GM12872 (cell line): ENCODE data around the gene IFITM5.
A peak's percentile ranks its signal among the peaks of the same experiment; 100 is the strongest.
"Not testable (repeated sequence)": the region's sequence is repeated elsewhere in the genome, so short reads cannot be mapped to it uniquely, and the experiment has no call there.

Experiments used
- CTCF ChIP-seq: IDR thresholded peaks from 3 replicates; pipeline ENCODE4 v1.5.1; 2011; ENCODE audit warnings: low read depth, mild to moderate bottlenecking, low read length, moderate library complexity; ENCODE audit not compliant: insufficient read depth

Gene IFITM5

GRCh38 chr11:313304-313786 is 14.0 kb upstream of the IFITM5 start:
- no peak for TF ChIP-seq CTCF

DNA sequence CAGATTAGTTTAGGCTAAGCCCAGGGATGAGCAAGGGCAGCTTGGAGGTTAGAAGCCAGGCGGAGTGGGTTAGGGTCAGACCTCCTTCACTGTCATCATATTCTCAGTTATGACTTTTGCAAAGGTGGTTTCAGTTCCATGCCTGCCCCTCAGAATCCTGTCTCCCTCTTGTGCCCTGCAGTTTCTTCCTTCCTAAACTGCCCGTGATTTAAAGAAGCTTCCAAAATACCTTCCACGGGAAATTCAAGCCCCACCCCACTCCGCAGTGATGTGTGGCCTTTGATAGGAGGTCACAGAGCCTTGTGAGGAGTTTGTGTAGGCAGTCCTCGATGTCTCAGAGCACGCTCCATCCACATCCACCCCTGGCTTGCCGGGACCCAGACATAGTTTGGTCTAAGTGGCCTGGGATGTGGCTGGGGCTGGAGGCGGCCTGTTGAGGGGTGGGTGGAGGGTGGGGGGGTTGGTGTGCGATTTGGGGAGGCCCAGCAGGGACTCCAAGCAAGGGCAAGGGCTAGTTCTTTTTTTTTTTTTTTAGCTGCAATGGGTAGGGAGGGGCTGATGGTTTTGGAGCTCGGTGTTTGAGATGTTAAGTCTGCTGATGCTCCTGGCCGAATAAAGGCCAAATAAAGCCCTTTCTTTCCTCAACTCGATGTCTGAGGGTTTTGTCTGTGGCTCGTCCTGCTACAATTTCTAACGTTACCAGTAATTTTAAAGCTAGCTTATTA is 12.9 kb upstream of the IFITM5 start:
- no peak for TF ChIP-seq CTCF

- TF ChIP-seq CTCF = not testable (repeated sequence)
Observed at GRCh38 chr11:307766-308708, 8.7 kb upstream of the IFITM5 start, which contains the start of gene IFITM2. Gene IFITM2 (plus strand): TSS chr11:307816. CDS start chr11:308193, 377 bp downstream.

DNA sequence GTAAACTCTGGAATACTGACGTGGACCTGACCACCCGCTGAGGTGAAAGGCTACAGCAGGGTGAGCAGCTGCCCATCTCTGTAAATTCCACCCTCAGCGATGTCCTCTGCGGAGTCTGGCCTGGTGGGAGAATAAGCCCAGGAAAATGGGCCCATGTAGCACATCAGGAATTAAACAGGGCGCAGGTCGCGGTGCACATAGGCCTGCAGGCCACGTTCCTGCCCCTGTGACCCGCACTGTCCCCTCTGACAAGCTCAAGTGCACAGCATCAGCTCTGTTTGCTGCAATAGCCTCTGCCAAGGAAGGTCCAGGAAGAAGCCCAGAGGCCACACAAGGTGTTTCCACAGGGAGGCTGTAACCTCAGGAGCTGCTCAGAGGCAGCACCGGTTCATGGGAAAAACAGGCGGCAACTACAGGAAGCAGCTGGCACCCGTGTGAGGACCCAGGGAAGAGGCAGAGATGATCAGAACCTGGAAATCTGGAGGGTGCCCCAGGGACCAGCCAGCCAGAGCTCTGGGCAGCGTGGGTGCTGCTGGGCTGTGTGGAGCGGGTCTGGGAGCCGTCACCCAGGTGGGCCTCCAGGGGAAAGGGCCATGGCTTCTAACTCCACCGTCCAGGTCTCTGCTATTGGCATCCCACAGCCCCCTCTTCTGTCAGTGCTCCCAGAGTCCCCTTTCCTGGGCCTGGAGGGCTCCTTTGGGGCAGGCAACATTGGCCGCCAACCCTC is 7.5 kb upstream of the IFITM5 start:
- no peak for TF ChIP-seq CTCF

- TF ChIP-seq CTCF = no peak
Observed at GRCh38 chr11:305844-306211, 6.5 kb upstream of the IFITM5 start.

DNA sequence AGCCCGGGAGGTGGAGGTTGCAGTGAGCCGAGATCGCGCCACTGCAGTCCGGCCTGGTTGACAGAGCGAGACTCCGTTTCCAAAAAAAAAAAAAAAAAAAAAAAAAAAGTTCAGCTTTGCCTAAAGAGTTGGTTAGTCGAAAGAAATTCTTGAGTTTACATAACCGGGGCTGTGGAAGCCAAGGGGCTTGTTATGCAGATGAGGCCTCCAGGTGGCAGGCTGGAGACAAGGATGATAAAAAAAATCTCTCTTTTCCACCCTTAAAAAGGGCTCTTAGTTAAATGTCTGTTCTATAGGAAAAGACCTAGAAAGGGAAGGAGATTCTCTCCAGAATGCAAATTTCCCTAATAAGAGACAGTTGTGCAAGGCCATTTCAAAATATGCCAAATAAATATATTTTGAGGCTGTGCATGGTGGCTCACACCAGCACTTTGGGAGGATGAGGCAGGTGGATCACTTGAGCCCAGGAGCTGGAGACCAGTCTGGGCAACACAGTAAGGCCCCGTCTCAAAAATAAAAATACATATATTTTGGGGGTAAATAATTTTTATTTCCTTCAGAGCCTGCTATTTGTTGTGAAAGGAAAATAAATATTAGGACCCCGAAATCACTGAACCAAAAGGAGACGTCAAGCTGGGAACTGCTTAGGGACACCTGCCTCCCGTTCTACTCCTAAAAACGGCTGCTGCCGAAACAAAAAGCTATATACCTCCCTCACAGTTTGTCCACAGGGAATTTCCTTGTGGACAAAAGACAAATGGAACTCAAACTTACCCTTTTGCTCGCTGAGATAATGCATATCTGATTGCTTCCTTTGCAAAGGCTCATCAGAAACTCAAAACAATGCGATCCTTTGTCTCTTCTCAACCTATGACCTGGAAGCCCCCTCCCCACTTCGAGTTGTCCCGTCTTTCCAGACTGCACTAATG is 5.9 kb upstream of the IFITM5 start:
- TF ChIP-seq CTCF = peak; percentile 69
